BE2C (cell line): Measurements from ENCODE around the gene CREB3L1.

ENCODE experiments used
- DNase-seq: peaks from one replicate; pipeline ENCODE4 v3.0.0-alpha.2; 2020
- H3K27me3 ChIP-seq: fragments of 250-450 bp; sonication (Bioruptor Pico); 2 replicates; pipeline ENCODE4 v1.5.1; 2020; ENCODE audit warnings: mild to moderate bottlenecking
- H3K36me3 ChIP-seq: fragments of 250-450 bp; sonication (Bioruptor Pico); 2 replicates; pipeline ENCODE4 v1.5.1; 2020; ENCODE audit warnings: mild to moderate bottlenecking
- H3K4me1 ChIP-seq: fragments of 250-450 bp; sonication (Bioruptor Pico); 2 replicates; pipeline ENCODE4 v1.5.1; 2020
- H3K4me3 ChIP-seq: 2 replicates; pipeline ENCODE4 v1.5.1; 2011; ENCODE audit warnings: low read depth, low read length
- H3K9me3 ChIP-seq: fragments of 250-450 bp; sonication (Bioruptor Pico); 2 replicates; pipeline ENCODE4 v1.5.1; 2020
- TF ChIP-seq, protein P1 (sequence below): IDR thresholded peaks from 2 replicates; pipeline ENCODE4 v1.5.1; 2012; ENCODE audit warnings: mild to moderate bottlenecking, low read depth, low read length

The CREB3L1 gene

DNA sequence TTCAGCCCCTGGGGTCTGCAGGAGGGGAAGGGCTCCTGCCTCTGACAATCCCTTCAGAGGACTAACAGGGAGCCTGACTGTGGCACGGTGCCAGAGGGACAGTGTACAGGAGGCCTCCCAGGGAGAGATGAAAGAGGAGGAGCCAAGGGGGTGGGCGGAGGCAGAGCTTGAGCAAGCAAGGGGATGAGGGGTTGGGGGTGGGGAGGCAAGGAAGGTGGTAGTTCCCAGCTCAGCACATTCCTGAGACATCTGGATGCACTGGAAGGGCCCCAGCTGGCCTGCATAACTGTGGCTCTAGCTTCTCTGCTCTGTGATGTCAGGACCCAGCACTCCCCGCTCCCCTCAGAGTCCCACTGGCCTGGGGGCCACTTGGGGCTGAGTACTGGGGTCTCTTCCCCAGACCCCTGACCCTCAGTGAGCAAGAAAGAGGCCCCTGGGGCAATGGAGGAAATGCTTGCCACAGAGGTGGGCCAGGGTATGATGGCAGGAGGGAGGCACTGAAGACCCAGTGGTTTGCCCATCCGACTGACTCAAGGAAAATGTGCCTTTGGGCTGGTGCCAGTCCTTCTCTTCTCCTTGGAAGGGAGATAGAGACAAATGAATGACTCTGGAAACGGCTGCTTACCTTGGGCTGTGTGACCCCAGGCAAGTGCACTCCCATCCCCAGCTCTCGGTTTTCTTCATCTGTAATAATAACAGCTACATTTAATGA is 13.3 kb downstream of the CREB3L1 start:
- DNase-seq: peak; percentile 67
- no peaks in the 10 kb centered on the region for H3K4me1 ChIP-seq
- TF ChIP-seq, protein P1, sequence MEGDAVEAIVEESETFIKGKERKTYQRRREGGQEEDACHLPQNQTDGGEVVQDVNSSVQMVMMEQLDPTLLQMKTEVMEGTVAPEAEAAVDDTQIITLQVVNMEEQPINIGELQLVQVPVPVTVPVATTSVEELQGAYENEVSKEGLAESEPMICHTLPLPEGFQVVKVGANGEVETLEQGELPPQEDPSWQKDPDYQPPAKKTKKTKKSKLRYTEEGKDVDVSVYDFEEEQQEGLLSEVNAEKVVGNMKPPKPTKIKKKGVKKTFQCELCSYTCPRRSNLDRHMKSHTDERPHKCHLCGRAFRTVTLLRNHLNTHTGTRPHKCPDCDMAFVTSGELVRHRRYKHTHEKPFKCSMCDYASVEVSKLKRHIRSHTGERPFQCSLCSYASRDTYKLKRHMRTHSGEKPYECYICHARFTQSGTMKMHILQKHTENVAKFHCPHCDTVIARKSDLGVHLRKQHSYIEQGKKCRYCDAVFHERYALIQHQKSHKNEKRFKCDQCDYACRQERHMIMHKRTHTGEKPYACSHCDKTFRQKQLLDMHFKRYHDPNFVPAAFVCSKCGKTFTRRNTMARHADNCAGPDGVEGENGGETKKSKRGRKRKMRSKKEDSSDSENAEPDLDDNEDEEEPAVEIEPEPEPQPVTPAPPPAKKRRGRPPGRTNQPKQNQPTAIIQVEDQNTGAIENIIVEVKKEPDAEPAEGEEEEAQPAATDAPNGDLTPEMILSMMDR: no peak
- H3K27me3 ChIP-seq: no peaks in the 10 kb centered on the region
- H3K9me3 ChIP-seq: no peaks in the 10 kb centered on the region
- no peaks in the 10 kb centered on the region for H3K36me3 ChIP-seq
- H3K4me3 ChIP-seq: no peak overlapping the region

DNA sequence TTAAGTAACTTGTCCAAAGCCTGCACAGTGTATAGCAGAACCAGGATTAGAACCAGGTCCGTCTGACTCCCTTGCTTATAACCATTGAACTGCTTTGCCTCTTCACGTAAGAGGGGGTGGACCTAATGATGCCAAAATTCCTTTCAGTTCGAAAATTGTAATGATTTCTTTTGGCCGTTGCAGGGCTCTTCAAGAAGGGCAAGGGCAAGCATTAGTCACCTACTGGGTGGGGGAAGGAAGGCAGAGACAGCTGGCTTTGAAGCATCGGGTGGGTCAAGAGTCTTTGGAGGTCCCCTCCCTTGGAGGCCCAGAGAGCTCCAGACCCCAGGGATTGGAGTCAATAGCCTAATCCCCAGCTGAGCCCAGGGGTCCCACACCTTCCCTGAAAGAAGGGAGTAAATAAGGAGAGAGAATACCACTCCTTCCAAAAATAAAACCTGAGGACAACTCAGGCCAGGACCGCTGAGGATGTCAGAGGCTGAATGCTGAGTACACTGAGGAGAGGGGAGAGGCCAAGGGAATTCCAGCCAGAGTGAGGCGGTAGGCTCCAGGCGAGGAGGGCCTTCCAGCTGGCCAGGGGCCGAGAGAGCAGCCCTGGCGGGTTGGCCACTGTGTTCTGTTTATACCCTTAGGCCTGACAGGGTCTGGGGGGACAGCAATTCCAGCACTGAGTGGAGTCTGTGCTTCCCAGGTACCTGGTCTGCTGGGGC is 14.1 kb downstream of the CREB3L1 start:
- Histone ChIP-seq H3K9me3 (no peaks in the 10 kb centered on the region), H3K27me3 (no peaks in the 10 kb centered on the region), H3K4me3 (no peak overlapping the region), H3K4me1 (no peaks in the 10 kb centered on the region), H3K36me3 (no peaks in the 10 kb centered on the region)
- no peak for DNase-seq
- TF ChIP-seq, protein P1: no peak

DNA sequence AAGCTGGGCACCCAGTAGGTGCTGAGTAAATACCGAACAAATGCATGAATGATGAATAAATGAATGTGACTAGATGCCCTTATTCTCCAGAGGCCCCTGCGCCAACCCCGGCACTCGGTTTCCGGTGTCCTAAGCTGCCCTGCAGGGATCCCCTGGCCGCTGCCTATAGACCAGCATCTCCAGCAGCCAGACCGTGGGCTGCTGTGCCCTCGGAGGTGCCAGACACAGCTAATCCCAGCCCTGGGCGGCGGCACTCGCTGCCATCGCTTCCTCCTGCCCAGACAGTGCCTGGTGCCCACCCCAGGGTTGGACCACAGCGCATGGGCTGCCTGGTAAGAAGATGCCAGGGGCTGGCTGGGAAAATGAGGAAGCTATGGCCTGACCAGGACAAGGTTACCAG is 15.6 kb downstream of the CREB3L1 start:
- H3K4me1 ChIP-seq: no peaks in the 10 kb centered on the region
- DNase-seq: no peak
- H3K4me3 ChIP-seq: no peak overlapping the region
- H3K27me3 ChIP-seq: no peaks in the 10 kb centered on the region
- no peaks in the 10 kb centered on the region for H3K36me3 ChIP-seq
- no peaks in the 10 kb centered on the region for H3K9me3 ChIP-seq
- TF ChIP-seq, protein P1: no peak

DNA sequence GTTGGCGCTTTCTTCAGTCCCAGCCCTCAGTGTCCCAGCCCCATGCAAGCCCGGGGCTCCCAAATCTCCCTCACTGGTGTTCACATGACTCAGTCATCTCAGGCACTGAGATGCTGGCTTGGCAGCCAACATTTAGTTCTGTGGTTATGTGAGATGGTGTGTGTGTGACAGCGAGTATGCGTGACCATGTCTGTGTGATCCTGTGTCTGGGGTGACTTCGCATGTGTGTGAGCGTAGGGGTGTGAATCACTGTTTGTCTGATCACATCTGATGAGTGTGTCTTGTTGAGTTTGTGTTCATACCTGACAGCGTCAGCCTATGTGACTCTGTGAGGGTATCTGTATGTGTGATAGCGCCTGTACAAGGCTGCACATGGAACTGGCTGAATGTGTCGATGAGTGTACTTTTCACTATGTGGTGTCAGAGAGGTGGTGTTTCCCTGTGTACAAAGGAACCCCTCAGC is 16.2 kb downstream of the CREB3L1 start:
- TF ChIP-seq, protein P1: no peak
- H3K36me3 ChIP-seq: no peaks in the 10 kb centered on the region
- no peaks in the 10 kb centered on the region for H3K27me3 ChIP-seq
- no peak overlapping the region for H3K4me3 ChIP-seq
- no peaks in the 10 kb centered on the region for H3K9me3 ChIP-seq
- no peak for DNase-seq
- H3K4me1 ChIP-seq: no peaks in the 10 kb centered on the region

DNA sequence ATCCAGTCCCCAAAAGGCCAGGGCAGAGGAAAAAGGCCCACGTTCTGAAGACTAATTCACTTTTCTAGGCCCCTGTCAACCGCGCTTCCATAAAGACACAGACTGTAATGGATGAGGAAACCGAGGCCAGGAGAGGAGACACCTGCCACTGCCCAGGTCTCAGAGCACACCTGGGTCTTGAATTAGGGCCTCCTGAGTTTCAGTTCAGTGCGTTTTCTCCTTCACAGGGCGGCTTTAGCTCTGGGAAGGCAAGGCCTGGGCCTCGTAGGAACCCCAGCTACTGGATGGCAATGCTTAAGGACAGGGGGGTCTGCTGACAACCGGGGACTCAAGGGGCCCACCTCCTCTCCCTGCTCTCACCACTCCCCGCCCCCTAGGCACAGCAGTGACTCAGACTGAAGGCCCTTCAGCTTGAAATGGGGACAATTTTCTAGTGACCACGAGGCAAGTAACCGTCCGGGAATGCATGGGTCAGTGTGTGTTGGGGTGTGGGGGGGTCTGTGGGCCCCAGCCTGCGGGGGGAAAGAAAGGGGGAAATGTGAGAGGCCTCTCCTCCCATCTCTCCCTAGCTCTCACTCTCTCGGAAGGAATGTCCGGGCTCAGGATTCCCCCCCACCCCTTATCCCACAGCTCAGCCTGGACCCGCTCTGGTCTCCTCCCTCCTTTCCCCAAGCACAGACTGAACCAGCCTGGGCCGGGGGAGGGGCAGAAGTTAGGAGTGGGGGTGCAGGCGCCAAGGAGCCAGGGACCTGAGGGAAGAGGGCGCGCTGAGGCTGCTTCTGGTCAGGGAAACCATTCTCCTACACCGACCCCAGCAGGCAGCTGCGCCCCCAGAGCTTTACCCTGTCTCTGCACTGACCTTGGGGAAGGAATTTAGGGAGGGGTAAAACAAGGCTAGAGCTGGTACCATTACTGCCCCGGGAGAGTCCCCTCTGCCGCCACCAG is 17.2 kb downstream of the CREB3L1 start:
- no peaks in the 10 kb centered on the region for H3K9me3 ChIP-seq
- no peaks in the 10 kb centered on the region for H3K4me1 ChIP-seq
- no peaks in the 10 kb centered on the region for H3K27me3 ChIP-seq
- DNase-seq: no peak
- H3K36me3 ChIP-seq: no peaks in the 10 kb centered on the region
- TF ChIP-seq, protein P1: no peak
- H3K4me3 ChIP-seq: peak overlapping the region; percentile 24; the same call in 1 of the 2 replicates
